Keratinocyte (primary cell): ENCODE results near the gene C2orf76.

ENCODE experiments used
- CTCF ChIP-seq, 3 experiments: IDR thresholded peaks in 1 of 3; conservative IDR thresholded peaks in 1 of 3; optimal IDR thresholded peaks in 1 of 3; 2 replicates in 2 of 3; 3 replicates in 1 of 3; pipeline versions ENCODE3 to v1.5.1; 2011; ENCODE audit warnings: low read length in 3 of 3, mild to moderate bottlenecking in 3 of 3, moderate library complexity in 2 of 3, control low read depth in 1 of 3, inconsistent platforms in 1 of 3; ENCODE audit not compliant: insufficient read depth in 2 of 3; ENCODE audit errors: extremely low read depth in 1 of 3
- EZH2 ChIP-seq: IDR thresholded peaks from one replicate; pipeline ENCODE4 v1.6.1; 2012; ENCODE audit warnings: inconsistent platforms, mild to moderate bottlenecking, low read length, moderate library complexity

GRCh38 chr2:119315241-119315925 is 51.3 kb downstream of the C2orf76 start:
- TF ChIP-seq CTCF (optimal IDR thresholded peaks at IDR 0.05 in 1 of 3, IDR thresholded peaks at IDR 0.05 in 1 of 3, conservative IDR thresholded peaks at IDR 0.05 in 1 of 3; ENCODE audit: extremely low read depth in 1 of 3, insufficient read depth in 2 of 3, low read length in 3 of 3) = no peak
- no peak for TF ChIP-seq EZH2
